ENCODE results near the gene UBE4B. TPM values are rescaled to one million over a fixed set of nuclear protein-coding genes. Genes with fewer than 3 reads are reported as not detected.
"Not testable (repeated sequence)": the region's sequence is repeated elsewhere in the genome, so short reads cannot be mapped to it uniquely, and the experiment has no call there.

UBE4B gene
- total RNA-seq, 2 donors from 2014 or later = 42.9 to 47.8 TPM

GRCh38 chr1:10216090-10216749 is 183.5 kb downstream of the UBE4B start:
- peak in 1 of 2 donors; percentile 4 for ATAC-seq

GRCh38 chr1:10217748-10218441 is 185.1 kb downstream of the UBE4B start:
- ATAC-seq (peak; percentile 55 to 64), DNase-seq (no peak)
- intact Hi-C loops (cut with DNase I) = loop anchor here in 1 of 2 donors (10.0 kb wide), 1 partner anchor 117 kb away; no protein-coding TSS in a partner anchor

More at GRCh38 chr1:10216090-10216749, 183.5 kb downstream of the UBE4B start:
- DNase-seq = no peak
- intact Hi-C loops (cut with DNase I) = loop anchor here in 1 of 2 donors (10.0 kb wide), 1 partner anchor 119 kb away; no protein-coding TSS in a partner anchor

- DNase-seq (no peak), ATAC-seq (no peak)
Measured at GRCh38 chr1:10220200-10220599, 187.4 kb downstream of the UBE4B start.

GRCh38 chr1:10220657-10221056 is 187.9 kb downstream of the UBE4B start:
- DNase-seq; intact Hi-C loops (cut with DNase I): not testable (repeated sequence)

More at GRCh38 chr1:10220200-10220599, 187.4 kb downstream of the UBE4B start:
- intact Hi-C loops (cut with DNase I) = no loop called here

GRCh38 chr1:10225573-10225972 is 192.8 kb downstream of the UBE4B start:
- intact Hi-C loops (cut with DNase I) = no loop called here
- ATAC-seq = no peak
- DNase-seq = no peak

More at GRCh38 chr1:10220657-10221056, 187.9 kb downstream of the UBE4B start:
- ATAC-seq = not testable (repeated sequence)

- DNase-seq = no peak
- intact Hi-C loops (cut with DNase I) = no loop called here
- no peak for ATAC-seq
Measured at GRCh38 chr1:10228528-10228927, 195.8 kb downstream of the UBE4B start.

- no peak for DNase-seq
- intact Hi-C loops (cut with DNase I) = no loop called here
- ATAC-seq = no peak
Measured at GRCh38 chr1:10229903-10230302, 197.1 kb downstream of the UBE4B start.

Small RNAs within 50 kb of the gene (microRNA-seq; reads per million reads assigned to microRNA genes)
- gene MIR1273D = 0 reads per million in 2 donors

Other genes with a start within 250 kb of the UBE4B start
- 10 to 100 TPM; 62.5 to 64.1 TPM for gene CLSTN1, start 209.0 kb upstream of the UBE4B start, total RNA-seq
- 10 to 100 TPM; 32.2 to 34.1 TPM for gene CTNNBIP1, start 122.7 kb upstream of the UBE4B start, total RNA-seq
- 10 to 100 TPM; 27.1 to 31.2 TPM for gene LZIC, start 89.6 kb upstream of the UBE4B start, total RNA-seq
- gene NMNAT1, start 89.5 kb upstream of the UBE4B start, total RNA-seq = 10 to 100 TPM; 14.9 to 19.1 TPM
- 10 to 100 TPM; 24.8 to 29.9 TPM for gene RBP7, start 35.7 kb upstream of the UBE4B start, total RNA-seq
- 10 to 100 TPM; 46.1 to 54.2 TPM for gene KIF1B, start 177.6 kb downstream of the UBE4B start, total RNA-seq

All from left cardiac atrium (tissue), 4 donors.